ENCODE results near the gene PARP9.
"Not testable (repeated sequence)": the region's sequence is repeated elsewhere in the genome, so short reads cannot be mapped to it uniquely, and the experiment has no call there.

The PARP9 gene

GRCh38 chr3:122576174-122576940, 12.3 kb upstream of the PARP9 start:
- DNase-seq (ENCODE audit: low read depth), result no peak

GRCh38 chr3:122572940-122573412, 8.9 kb upstream of the PARP9 start:
- no peak for DNase-seq (ENCODE audit: low read depth)

- no peak for DNase-seq (ENCODE audit: low read depth)
Measured at GRCh38 chr3:122568755-122569154, 4.7 kb upstream of the PARP9 start.

- not testable (repeated sequence) for DNase-seq (ENCODE audit: low read depth)
Measured at GRCh38 chr3:122568131-122568530, 4.0 kb upstream of the PARP9 start.

GRCh38 chr3:122563717-122564025, 429 bp downstream of the PARP9 start:
- no peak for DNase-seq (ENCODE audit: low read depth)

- no peak for DNase-seq (ENCODE audit: low read depth)
Measured at GRCh38 chr3:122562923-122563716, 980 bp downstream of the PARP9 start.

GRCh38 chr3:122560680-122561079, 3.4 kb downstream of the PARP9 start:
- DNase-seq (ENCODE audit: low read depth), result no peak

GRCh38 chr3:122559906-122560305, 4.2 kb downstream of the PARP9 start:
- DNase-seq (ENCODE audit: low read depth), result no peak

GRCh38 chr3:122558605-122559004, 5.5 kb downstream of the PARP9 start:
- no peak for DNase-seq (ENCODE audit: low read depth)

GRCh38 chr3:122557356-122557755, 6.7 kb downstream of the PARP9 start:
- DNase-seq (ENCODE audit: low read depth), result no peak

GRCh38 chr3:122555275-122556071, 8.6 kb downstream of the PARP9 start:
- no peak for DNase-seq (ENCODE audit: low read depth)

GRCh38 chr3:122553171-122553570, 10.9 kb downstream of the PARP9 start:
- DNase-seq (ENCODE audit: low read depth), result no peak

- DNase-seq (ENCODE audit: low read depth), result no peak
Measured at GRCh38 chr3:122548619-122549018, 15.5 kb downstream of the PARP9 start.

- DNase-seq (ENCODE audit: low read depth), result no peak
Measured at GRCh38 chr3:122548076-122548475, 16.0 kb downstream of the PARP9 start.

GRCh38 chr3:122546151-122546550, 17.9 kb downstream of the PARP9 start:
- DNase-seq (ENCODE audit: low read depth), result no peak

GRCh38 chr3:122538956-122539490, 25.1 kb downstream of the PARP9 start:
- no peak for DNase-seq (ENCODE audit: low read depth)

- DNase-seq (ENCODE audit: low read depth), result no peak
Measured at GRCh38 chr3:122536632-122537001, 27.5 kb downstream of the PARP9 start.

GRCh38 chr3:122535964-122536631, 28.0 kb downstream of the PARP9 start:
- no peak for DNase-seq (ENCODE audit: low read depth)

GRCh38 chr3:122533931-122534334, 30.2 kb downstream of the PARP9 start:
- DNase-seq (ENCODE audit: low read depth), result no peak

GRCh38 chr3:122533480-122533879, 30.6 kb downstream of the PARP9 start:
- no peak for DNase-seq (ENCODE audit: low read depth)

GRCh38 chr3:122530164-122530563, 33.9 kb downstream of the PARP9 start:
- no peak for DNase-seq (ENCODE audit: low read depth)

GRCh38 chr3:122523317-122523716, 40.8 kb downstream of the PARP9 start:
- DNase-seq (ENCODE audit: low read depth), result no peak
